ENCODE data around the gene NUDT6. TPM values are rescaled to one million over a fixed set of nuclear protein-coding genes. Genes with fewer than 3 reads are reported as not detected.

Gene NUDT6
- total and polyA plus RNA-seq, 2 experiments from 2014 or later, result 5.6 to 11.0 TPM

- Histone ChIP-seq H3K36me3 (replicated peaks; ENCODE audit: insufficient read depth, low read depth) (no peaks in the 10 kb centered on the region), H3K4me2 (no peak overlapping the region), H3K4me1 (ENCODE audit: insufficient read depth) (peaks cover 7% of the 10 kb centered on the region), H4K20me1 (ENCODE audit: insufficient read depth, poor library complexity, severe bottlenecking) (no peaks in the 10 kb centered on the region), H3K79me2 (no peaks in the 10 kb centered on the region), H3K9me3 (ENCODE audit: low read depth) (no peaks in the 10 kb centered on the region), H2AFZ (no peak overlapping the region), H3K27me3 (no peaks in the 10 kb centered on the region), H3K27ac (no peak overlapping the region), H3K4me3 (no peak overlapping the region), H3K9me2 (replicated peaks; ENCODE audit: insufficient read depth) (no peaks in the 10 kb centered on the region)
- TF ChIP-seq CTCF (IDR thresholded peaks at IDR 0.05; ENCODE audit: poor library complexity) (no peak), EZH2phosphoT487 (IDR thresholded peaks at IDR 0.05; ENCODE audit: low read depth, severe bottlenecking, unreplicated experiment) (no peak), EZH2 (IDR thresholded peaks at IDR 0.05; ENCODE audit: borderline replicate concordance) (no peak)
- WGBS (ENCODE audit: low lambda C conversion rate, missing lambda C conversion rate), result 85% methylated on average over 3 of the region's 3 CpGs
- no peak for DNase-seq (ENCODE audit: low spot score)
Measured at GRCh38 chr4:122894827-122895226, 27.6 kb downstream of the NUDT6 start.

DNA sequence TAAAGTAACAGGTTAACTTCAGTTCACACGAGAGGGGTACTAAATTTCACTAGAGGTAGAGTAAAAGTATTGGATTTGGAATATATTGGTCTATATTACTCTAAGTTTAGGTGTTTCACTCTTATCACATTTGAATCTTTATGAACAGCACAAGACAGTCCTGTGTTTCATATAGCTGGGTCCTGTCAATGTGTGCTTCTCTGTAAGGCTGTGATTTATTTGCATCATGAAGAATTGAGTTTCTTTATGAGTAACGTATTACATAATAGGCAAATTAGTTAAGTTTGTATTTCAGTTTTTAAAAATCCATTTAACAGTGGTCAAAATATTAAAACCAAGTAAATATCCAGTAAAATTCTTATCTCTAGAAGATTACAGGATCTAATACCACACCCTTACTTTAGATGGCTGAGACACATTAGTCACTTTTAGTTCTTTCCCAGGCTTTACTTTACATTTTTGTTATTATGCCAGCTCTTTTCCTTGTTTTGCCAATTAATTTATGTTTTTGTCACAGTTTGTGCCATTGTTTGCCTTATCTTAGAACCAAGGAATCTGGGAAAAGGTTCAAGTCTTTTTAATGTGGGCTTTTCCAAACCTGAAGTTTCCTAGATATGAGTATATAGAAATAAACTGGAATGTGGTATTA lies 32.1 kb downstream of the NUDT6 start:
- no peak overlapping the region for H2AFZ ChIP-seq
- H3K4me1 ChIP-seq (ENCODE audit: insufficient read depth), result peaks cover 7% of the 10 kb centered on the region
- H4K20me1 ChIP-seq (ENCODE audit: insufficient read depth, poor library complexity, severe bottlenecking), result no peaks in the 10 kb centered on the region
- 80% methylated on average over 2 of the region's 2 CpGs for WGBS (ENCODE audit: low lambda C conversion rate, missing lambda C conversion rate)
- H3K9me2 ChIP-seq (replicated peaks; ENCODE audit: insufficient read depth), result no peaks in the 10 kb centered on the region
- no peak overlapping the region for H3K27ac ChIP-seq
- H3K4me3 ChIP-seq, result no peak overlapping the region
- no peak for TF ChIP-seq CTCF (IDR thresholded peaks at IDR 0.05; ENCODE audit: poor library complexity)
- TF ChIP-seq EZH2 (IDR thresholded peaks at IDR 0.05; ENCODE audit: borderline replicate concordance), result no peak
- TF ChIP-seq EZH2phosphoT487 (IDR thresholded peaks at IDR 0.05; ENCODE audit: low read depth, severe bottlenecking, unreplicated experiment), result no peak
- no peaks in the 10 kb centered on the region for H3K9me3 ChIP-seq (ENCODE audit: low read depth)
- DNase-seq (ENCODE audit: low spot score), result no peak
- no peaks in the 10 kb centered on the region for H3K36me3 ChIP-seq (replicated peaks; ENCODE audit: insufficient read depth, low read depth)
- H3K79me2 ChIP-seq, result no peaks in the 10 kb centered on the region
- H3K27me3 ChIP-seq, result no peaks in the 10 kb centered on the region
- H3K4me2 ChIP-seq, result no peak overlapping the region

- Histone ChIP-seq H3K79me2 (no peaks in the 10 kb centered on the region), H3K4me1 (ENCODE audit: insufficient read depth) (peaks cover 7% of the 10 kb centered on the region), H3K4me3 (no peak overlapping the region), H3K9me3 (ENCODE audit: low read depth) (no peaks in the 10 kb centered on the region), H3K27ac (no peak overlapping the region), H4K20me1 (ENCODE audit: insufficient read depth, poor library complexity, severe bottlenecking) (no peaks in the 10 kb centered on the region), H3K9me2 (replicated peaks; ENCODE audit: insufficient read depth) (no peaks in the 10 kb centered on the region), H3K36me3 (replicated peaks; ENCODE audit: insufficient read depth, low read depth) (no peaks in the 10 kb centered on the region), H3K27me3 (no peaks in the 10 kb centered on the region), H2AFZ (no peak overlapping the region), H3K4me2 (no peak overlapping the region)
- 100% methylated on average over 1 of the region's 1 CpG for WGBS (ENCODE audit: low lambda C conversion rate, missing lambda C conversion rate)
- DNase-seq (ENCODE audit: low spot score), result no peak
- TF ChIP-seq EZH2 (IDR thresholded peaks at IDR 0.05; ENCODE audit: borderline replicate concordance) (no peak), EZH2phosphoT487 (IDR thresholded peaks at IDR 0.05; ENCODE audit: low read depth, severe bottlenecking, unreplicated experiment) (no peak), CTCF (IDR thresholded peaks at IDR 0.05; ENCODE audit: poor library complexity) (no peak)
Measured at GRCh38 chr4:122889726-122890125, 32.7 kb downstream of the NUDT6 start.
